Neuron (in vitro differentiated cells): ENCODE measurements around the gene GABARAP.

Source experiments
- H2AFZ ChIP-seq: one replicate; pipeline ENCODE4 v1.6.1; 2013; ENCODE audit warnings: low read depth, mild to moderate bottlenecking, inconsistent platforms, low read length, moderate library complexity
- H3K27me3 ChIP-seq: one replicate; pipeline ENCODE4 v1.6.1; 2013; ENCODE audit warnings: low read length; ENCODE audit not compliant: insufficient read depth
- H3K36me3 ChIP-seq: one replicate; pipeline ENCODE4 v1.6.1; 2013; ENCODE audit warnings: low read length; ENCODE audit not compliant: insufficient read depth
- H3K4me1 ChIP-seq: one replicate; pipeline ENCODE4 v1.6.1; 2013; ENCODE audit warnings: low read length; ENCODE audit not compliant: insufficient read depth
- H3K4me3 ChIP-seq: 2 replicates; pipeline ENCODE4 v1.5.1; 2013; ENCODE audit warnings: mild to moderate bottlenecking, low read length, moderate library complexity
- H3K9me3 ChIP-seq: one replicate; pipeline ENCODE4 v1.6.1; 2013; ENCODE audit warnings: low read length

Gene GABARAP

DNA sequence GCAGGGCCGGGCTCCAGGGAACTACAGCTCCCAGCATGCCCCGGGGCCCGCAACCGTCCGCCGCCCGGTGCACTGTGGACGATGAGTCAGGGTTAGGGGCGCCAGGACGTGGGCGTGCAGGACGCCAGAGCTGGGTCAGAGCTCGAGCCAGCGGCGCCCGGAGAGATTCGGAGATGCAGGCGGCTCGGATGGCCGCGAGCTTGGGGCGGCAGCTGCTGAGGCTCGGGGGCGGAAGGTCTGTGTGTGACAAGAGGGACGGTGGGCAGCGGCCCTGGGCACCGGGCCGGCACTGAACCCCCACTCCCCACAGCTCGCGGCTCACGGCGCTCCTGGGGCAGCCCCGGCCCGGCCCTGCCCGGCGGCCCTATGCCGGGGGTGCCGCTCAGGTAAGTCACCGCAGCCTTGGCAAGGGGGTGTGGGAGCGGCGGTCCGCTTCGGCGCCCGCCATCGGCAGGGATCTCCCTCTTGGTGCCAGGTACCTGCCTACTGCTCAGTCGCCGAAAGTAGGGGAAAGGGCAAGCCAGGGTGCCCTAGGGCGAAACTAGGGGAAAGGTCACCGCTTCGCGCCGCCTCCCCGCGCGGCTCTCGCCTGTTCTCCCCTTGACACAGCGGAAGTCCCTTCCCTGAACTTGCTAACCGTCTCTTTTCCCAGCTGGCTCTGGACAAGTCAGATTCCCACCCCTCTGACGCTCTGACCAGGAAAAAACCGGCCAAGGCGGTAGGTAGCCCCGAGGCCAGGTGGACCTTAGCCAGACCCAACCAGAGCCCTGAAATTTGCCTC lies 22.2 kb downstream of the GABARAP start, which contains the start of the genes ACADVL and DLG4:
ACADVL (plus strand) TSS at position 127 of the 781 bp plus-strand sequence; CDS start at position 174, 47 bp downstream.
DLG4 (minus strand) TSS at position 25 of the 781 bp plus-strand sequence.
- H3K9me3 ChIP-seq, result no peaks in the 10 kb centered on the region
- no peak within 1 kb of the TSS for H2AFZ ChIP-seq

DNA sequence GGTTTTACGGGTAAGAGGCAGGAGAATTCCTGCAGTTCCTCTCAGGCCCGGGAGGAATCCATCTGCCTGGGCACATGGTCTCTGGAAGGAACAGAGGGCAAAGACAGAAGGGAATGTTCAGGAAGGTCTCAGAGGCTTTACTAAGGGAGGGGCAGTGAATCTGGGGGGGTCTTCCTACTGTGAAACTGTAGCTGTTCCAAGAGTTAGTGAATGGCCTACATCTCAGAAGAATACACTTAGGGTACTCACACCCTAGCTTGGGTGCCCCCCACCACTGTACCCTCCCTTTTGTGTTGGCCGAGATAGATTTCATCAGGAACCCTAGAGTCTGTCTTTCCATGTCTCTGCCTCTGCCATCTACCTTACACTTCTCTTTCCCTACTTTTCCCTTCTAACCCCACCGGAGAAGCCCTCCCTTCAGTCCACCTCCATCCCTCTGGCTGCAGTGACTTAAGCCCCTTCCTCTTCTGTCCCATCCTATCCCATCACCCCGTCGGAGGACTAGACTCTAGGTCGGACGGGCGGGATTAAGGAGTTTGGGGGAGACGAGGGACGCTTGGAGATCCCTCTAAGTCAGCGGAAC lies 22.9 kb downstream of the GABARAP start:
- no peaks in the 10 kb centered on the region for H3K9me3 ChIP-seq
- peak overlapping the region; percentile 72 for H3K4me3 ChIP-seq
- no peaks in the 10 kb centered on the region for H3K27me3 ChIP-seq
- H3K36me3 ChIP-seq, result peaks cover 26% of the 10 kb centered on the region
- H2AFZ ChIP-seq, result no peak overlapping the region
- H3K4me1 ChIP-seq, result peaks cover 52% of the 10 kb centered on the region

More for the DNA sequence above, 22.2 kb downstream of the GABARAP start, which contains the start of the genes ACADVL and DLG4:
- Histone ChIP-seq H3K4me3 (peak within 1 kb of the TSS; percentile 72), H3K4me1 (peaks cover 52% of the 10 kb centered on the region), H3K36me3 (peaks cover 33% of the 10 kb centered on the region), H3K27me3 (no peaks in the 10 kb centered on the region)

DNA sequence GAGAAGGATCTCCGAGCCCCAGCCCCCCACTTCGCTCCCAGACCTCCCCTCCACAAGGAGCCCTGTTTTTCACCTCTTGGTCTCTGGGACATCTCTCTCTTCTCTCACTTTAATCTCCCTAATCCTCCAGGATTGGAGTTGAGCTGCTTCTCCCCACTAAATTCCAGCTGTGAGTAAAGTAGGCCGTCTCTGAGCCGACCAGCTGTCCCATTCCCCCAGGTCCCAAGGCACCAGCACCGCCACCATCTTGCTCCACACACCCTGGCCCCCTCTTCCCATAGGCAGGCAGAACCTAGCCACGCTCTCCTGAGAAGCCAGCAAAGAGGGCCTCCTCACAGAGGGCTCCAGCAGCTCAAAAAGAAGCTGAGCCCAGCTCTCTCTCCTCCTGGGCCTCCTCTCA lies 23.5 kb downstream of the GABARAP start:
- H2AFZ ChIP-seq, result no peak overlapping the region
- peaks cover 20% of the 10 kb centered on the region for H3K36me3 ChIP-seq
- H3K4me1 ChIP-seq, result peaks cover 52% of the 10 kb centered on the region
- H3K9me3 ChIP-seq, result no peaks in the 10 kb centered on the region
- no peaks in the 10 kb centered on the region for H3K27me3 ChIP-seq
- H3K4me3 ChIP-seq, result no peak overlapping the region

DNA sequence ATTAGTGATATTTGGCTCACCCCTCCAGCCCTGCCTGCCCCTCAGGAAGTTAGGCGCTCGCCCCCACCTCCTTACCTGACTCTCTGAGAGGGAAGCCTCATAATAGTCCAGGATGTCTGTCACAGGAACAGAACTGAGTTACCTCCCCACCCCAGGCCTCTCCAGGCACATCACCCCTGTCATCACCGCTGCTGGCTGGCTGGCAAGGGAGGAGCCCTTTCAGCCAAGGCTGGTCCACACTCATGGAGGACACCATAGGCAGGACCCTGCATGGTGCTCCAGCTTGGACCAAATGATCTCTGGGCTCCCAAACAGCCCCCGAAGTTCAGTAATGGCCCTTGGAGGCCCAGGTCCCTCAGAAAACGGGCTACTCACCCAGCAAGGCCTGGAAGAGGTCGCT lies 24.1 kb downstream of the GABARAP start:
- Histone ChIP-seq H2AFZ (no peak overlapping the region), H3K4me3 (peak overlapping the region; percentile 48), H3K27me3 (no peaks in the 10 kb centered on the region), H3K4me1 (peaks cover 57% of the 10 kb centered on the region), H3K36me3 (peaks cover 15% of the 10 kb centered on the region), H3K9me3 (no peaks in the 10 kb centered on the region)

DNA sequence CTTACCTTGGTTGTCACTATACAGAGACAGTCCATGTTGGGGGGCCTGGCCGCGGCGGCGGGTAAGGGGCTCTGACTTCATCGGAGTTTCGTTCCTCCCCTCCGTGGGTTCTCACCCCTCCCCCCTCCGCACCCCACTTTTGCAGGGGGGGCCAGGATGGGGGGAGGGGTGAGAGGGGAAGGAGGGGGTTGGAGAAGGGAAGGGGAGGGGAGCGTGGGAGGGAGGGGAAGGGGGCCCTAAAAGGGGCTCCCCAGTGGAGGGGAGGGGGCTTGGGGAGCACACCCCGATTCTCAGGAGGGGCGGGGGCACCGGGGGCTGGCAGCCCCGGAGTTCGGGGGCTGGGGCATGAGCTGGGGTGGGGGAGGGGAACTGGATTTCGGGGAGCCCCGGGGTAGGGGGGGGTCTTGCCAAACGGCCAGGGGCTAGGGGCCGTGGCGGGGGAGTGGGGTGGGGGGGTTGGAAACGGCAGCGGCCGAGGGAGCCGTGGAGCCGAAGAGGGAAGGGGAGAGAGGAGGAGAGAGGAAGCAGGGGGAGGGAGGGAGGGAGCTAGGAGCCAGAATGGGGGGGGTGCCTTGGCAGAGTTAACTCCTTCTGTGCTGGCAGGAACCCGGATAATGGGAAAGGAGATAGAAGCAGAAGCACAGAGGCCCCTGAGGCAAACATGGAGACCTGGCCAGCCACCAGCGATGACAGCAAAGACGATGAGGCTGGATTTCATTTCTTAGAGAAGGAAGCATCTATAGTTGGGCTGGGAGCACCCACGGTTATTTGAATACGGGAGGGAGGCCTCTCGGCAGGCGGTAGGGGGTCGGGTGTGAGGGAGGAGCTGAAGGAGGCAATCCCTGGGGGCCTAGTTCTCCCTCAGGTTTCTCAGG lies 24.9 kb downstream of the GABARAP start:
- Histone ChIP-seq H3K36me3 (peaks cover 6% of the 10 kb centered on the region), H3K4me3 (peak overlapping the region; percentile 48), H3K27me3 (no peaks in the 10 kb centered on the region), H3K9me3 (no peaks in the 10 kb centered on the region), H3K4me1 (peaks cover 57% of the 10 kb centered on the region), H2AFZ (no peak overlapping the region)

DNA sequence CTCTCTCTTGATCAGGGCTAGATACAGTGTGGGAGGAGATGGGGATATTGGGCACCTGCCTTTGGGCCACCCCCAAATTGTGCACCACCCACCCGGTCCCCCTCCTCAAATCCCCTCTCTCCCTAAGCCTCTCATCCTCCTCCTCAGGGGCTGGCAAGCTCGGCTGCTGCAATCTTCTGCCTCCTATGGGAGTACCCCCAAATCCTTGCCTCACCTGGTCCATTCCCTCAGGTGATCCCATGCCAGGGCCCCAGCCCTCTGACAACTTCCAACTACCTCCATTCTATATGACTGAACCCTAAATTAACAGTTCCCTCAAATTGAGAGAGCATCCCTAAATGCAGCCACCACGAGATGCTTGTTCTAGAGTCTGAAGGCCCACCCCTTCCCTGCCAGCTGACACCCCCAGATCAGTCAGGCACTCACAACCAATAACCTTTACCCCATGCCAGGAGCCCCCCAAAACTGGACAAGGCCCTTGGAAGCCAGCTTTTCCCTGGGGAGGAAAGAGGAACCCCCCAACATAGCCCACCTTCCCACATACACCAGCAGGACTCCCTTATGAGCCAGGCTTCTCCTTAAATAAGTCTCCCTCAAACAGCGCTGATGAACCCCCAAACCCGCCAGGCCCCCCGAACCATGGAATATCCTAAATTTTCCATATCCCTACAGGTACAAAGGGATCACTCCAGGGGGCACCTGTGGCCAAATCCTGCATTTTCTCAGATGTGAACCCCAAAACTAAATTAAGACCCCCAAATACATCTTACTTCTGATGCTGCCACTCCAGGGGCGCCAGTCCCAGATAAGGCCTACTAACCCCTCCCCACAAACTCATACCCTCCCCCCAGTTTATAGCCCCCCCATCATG lies 25.8 kb downstream of the GABARAP start:
- H3K27me3 ChIP-seq, result no peaks in the 10 kb centered on the region
- peaks cover 2% of the 10 kb centered on the region for H3K36me3 ChIP-seq
- no peak overlapping the region for H2AFZ ChIP-seq
- H3K4me1 ChIP-seq, result peaks cover 62% of the 10 kb centered on the region
- no peaks in the 10 kb centered on the region for H3K9me3 ChIP-seq
- peak overlapping the region; percentile 38 for H3K4me3 ChIP-seq

DNA sequence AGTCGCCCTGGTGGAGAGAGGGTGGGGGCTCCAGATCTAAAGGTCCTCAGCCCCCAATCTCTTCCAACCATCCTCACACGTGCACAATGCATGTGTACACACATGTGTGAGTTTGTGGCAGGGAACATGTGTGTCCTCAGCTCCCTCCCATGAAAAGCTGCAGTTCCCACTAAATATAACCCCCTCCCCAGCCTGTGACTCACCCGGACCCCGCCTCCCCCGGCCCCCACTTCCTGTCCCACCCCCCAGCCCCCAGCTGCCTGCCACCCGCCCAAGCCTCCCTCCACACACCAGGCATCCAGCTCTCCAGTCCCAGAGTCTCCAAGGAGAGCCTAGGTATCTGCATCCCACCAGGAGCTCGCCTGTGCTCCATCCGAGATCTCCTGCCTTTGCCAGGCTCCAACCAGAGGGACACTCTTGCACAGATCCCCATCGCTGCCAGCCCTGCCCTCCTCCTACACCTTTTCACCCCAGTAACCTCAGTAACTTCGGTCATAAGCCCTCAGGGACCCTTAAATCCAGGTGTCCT lies 26.5 kb downstream of the GABARAP start:
- no peaks in the 10 kb centered on the region for H3K36me3 ChIP-seq
- no peaks in the 10 kb centered on the region for H3K27me3 ChIP-seq
- H2AFZ ChIP-seq, result no peak overlapping the region
- H3K4me1 ChIP-seq, result peaks cover 57% of the 10 kb centered on the region
- peak overlapping the region; percentile 56 for H3K4me3 ChIP-seq
- no peaks in the 10 kb centered on the region for H3K9me3 ChIP-seq

DNA sequence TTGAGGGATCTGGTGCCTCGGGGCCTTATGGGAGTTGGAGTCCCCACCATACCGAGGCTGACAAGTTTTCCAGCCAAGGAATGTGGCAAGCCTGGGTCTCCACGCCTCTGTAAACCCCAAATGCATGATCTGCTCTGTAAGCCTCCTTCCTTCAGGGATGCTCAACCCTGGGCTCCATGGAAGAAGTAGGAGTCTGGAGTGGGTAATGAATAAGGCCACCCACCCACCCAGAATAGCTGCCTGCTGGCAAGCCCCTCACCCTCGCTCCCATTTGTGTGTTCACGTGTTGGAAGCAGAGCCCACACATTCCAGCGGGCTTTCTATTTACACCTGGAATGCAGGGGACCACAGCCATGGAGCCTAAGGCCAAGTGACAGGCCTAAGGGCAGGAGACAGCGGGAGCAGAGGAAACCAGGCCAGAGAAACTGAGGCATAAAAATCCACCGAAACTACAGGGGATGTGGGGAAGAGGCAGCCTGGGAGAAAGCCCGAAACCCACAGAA lies 27.1 kb downstream of the GABARAP start:
- Histone ChIP-seq H3K9me3 (no peaks in the 10 kb centered on the region), H3K4me1 (peaks cover 51% of the 10 kb centered on the region), H2AFZ (no peak overlapping the region), H3K4me3 (peak overlapping the region; percentile 56), H3K27me3 (no peaks in the 10 kb centered on the region), H3K36me3 (no peaks in the 10 kb centered on the region)

DNA sequence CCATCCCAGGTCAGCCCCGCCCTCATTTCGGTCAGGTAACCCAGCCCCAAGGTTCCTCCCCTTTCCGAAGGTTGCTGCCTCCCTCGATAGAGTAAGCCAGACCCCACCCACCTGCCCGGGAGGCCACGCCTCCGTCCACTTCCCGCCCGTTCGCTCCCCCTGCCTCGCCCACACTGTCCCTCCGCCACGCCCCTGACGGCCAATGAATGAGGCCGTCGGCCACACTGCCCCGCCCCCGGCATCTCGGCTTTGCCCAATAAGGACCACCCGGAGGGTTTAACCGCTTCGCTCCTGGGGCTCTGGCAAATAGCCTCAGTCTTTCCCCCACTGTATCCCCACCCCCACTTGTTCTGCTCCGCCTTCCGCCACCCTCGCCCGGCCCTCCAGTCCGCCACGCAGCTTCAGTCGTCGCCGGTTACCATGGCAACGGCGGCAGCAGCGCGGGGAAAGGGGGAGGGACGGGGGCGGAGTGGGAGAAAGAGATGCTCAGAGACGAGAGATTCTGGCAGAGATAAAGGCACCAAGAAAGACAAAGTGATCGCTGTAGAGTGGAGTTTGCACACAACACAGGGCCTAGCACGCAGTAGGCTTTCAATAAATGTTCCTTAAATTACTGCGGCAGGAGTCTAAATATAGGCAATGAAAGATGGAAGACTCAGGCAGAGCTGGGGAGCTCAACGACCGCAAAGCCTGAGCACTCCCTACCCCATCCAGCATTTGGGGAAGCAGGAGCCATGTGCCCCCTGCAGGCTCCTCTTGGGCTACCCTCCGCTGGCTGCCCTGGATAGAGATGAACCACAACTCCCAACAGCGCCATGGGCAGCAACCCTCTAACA lies 27.7 kb downstream of the GABARAP start:
- Histone ChIP-seq H3K4me1 (peaks cover 49% of the 10 kb centered on the region), H3K9me3 (no peaks in the 10 kb centered on the region)

DNA sequence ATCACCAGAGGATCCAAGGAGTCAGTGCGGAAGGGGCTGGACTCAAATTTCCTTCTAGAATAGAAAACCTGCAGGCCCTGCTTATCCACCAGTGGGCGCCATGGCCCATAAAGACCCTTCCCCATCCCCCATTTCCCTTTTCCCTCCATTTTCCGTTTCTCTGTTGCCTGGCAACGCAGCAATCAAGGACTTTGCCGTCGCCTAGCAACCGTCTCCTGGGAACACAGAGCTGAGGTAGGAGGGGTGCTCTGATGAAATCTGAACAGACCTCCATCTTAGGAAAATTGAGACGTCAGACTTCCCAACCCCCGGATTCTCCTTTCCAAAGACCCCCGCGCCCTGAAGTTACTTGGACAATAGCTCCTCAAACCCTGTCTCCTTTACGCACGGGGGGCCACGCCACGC lies 28.4 kb downstream of the GABARAP start:
- Histone ChIP-seq H3K27me3 (no peaks in the 10 kb centered on the region), H3K4me1 (peaks cover 46% of the 10 kb centered on the region), H3K36me3 (no peaks in the 10 kb centered on the region), H3K4me3 (peak overlapping the region; percentile 50), H2AFZ (no peak overlapping the region), H3K9me3 (no peaks in the 10 kb centered on the region)

More for the DNA sequence above, 27.7 kb downstream of the GABARAP start:
- Histone ChIP-seq H3K36me3 (no peaks in the 10 kb centered on the region), H3K4me3 (peak overlapping the region; percentile 56), H3K27me3 (no peaks in the 10 kb centered on the region), H2AFZ (no peak overlapping the region)

DNA sequence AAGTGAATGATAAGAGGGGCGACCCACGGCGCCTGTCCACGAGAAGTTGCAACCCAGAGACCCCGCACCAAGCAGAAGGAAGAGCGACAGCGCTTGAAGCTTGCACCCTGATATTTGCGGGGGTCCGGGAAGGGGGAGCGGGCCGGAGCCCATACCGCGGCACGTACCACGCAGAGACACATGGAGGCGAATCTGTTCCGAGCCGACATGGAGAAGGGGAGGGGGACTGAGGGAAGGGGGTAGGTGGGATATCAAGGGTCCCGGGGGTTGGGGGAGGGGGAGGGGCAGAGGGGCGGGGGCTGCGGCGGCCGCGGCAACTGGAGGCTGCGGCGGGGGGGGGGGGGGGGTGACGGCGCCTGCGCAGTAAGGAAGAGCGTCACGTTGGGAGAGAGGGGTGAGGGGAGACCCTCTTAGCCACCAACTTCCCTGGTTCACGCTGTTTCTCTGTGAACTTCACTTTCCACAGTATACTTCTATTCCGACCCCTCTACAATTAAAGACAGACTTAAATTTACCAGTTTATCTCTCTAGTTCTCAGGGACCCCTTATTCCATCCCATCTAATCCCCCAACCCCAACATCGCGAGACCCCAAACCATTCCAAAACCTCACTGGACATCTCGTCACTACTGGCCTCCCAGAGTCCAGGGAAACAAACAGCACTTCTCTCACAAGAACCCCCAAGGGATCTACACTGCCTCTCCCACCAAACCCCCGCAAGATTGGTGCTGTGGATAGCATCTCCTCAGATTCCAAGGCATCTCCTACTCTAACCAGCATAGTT lies 30.6 kb downstream of the GABARAP start:
- Histone ChIP-seq H3K27me3 (no peaks in the 10 kb centered on the region), H3K9me3 (no peaks in the 10 kb centered on the region), H3K4me3 (no peak overlapping the region), H3K4me1 (peaks cover 41% of the 10 kb centered on the region), H3K36me3 (no peaks in the 10 kb centered on the region), H2AFZ (no peak overlapping the region)
